T-cell (primary cell): ENCODE measurements around the gene XIST. TPM values are rescaled to one million over a fixed set of nuclear protein-coding genes. Genes with fewer than 3 reads are reported as not detected.
"Not testable (repeated sequence)": the region's sequence is repeated elsewhere in the genome, so short reads cannot be mapped to it uniquely, and the experiment has no call there.

ENCODE experiments used
- ATAC-seq, 4 experiments: fragments of 200-7000 bp in 3 of 4; fragments of 150-1000 bp in 1 of 4; cut with Tn5 transposase; replicated peaks in 1 of 4; 1 replicate in 3 of 4; 2 replicates in 1 of 4; pipeline ENCODE4 v1.10.0; 2021; ENCODE audit warnings: moderate library complexity in 3 of 4, mild to moderate bottlenecking in 2 of 4, moderate number of reproducible peaks in 1 of 4
- CTCF ChIA-PET, 2 donors: fragments of 300-600 bp; sonication (Branson Sonifier 250); formaldehyde crosslinking; loops; one replicate each; lab custom pipeline; 2022; ENCODE audit warnings: antibody characterized with exemption in 2 of 2; lab: Charles Lee
- POLR2A ChIA-PET, 2 donors: fragments of 300-600 bp; sonication (Branson Sonifier 250); formaldehyde crosslinking; loops; one replicate each; lab custom pipeline; 2022; ENCODE audit warnings: antibody characterized with exemption in 2 of 2; lab: Charles Lee
- DNase-seq, 35 experiments: peaks; one replicate each; pipeline versions ENCODE4 v3.0.0 to v3.0.0-alpha.2; 2013 to 2023
- H3K27ac ChIP-seq: one replicate; pipeline ENCODE4 v1.5.1; 2013; ENCODE audit warnings: low read length
- H3K27me3 ChIP-seq, 2 experiments: replicated peaks in 1 of 2; 1 replicate in 1 of 2; 2 replicates in 1 of 2; pipeline versions ENCODE4 v1.6.1 to v1.7.0; 2013; ENCODE audit warnings: low read length in 1 of 2, mixed read lengths in 1 of 2; ENCODE audit not compliant: control insufficient read depth in 2 of 2, insufficient read depth in 2 of 2; ENCODE audit errors: extremely low read depth in 1 of 2
- H3K36me3 ChIP-seq, 2 donors: 1 replicate in 1 of 2; 2 replicates in 1 of 2; pipeline versions ENCODE4 v1.6.1 to v1.7.0; 2013; ENCODE audit warnings: low read length in 1 of 2; ENCODE audit not compliant: control insufficient read depth in 2 of 2, insufficient read depth in 1 of 2; ENCODE audit errors: extremely low read depth in 1 of 2
- H3K4me1 ChIP-seq, 2 experiments: 1 replicate in 1 of 2; 2 replicates in 1 of 2; pipeline versions ENCODE4 v1.6.1 to v1.7.0; 2013; ENCODE audit warnings: low read length in 2 of 2, mixed read lengths in 1 of 2; ENCODE audit not compliant: insufficient read depth in 2 of 2, control insufficient read depth in 1 of 2; ENCODE audit errors: extremely low read depth in 1 of 2
- H3K4me3 ChIP-seq, 2 donors: 1 replicate in 1 of 2; 2 replicates in 1 of 2; pipeline versions ENCODE4 v1.5.1 to v1.7.0; 2013; ENCODE audit warnings: mild to moderate bottlenecking in 2 of 2, low read length in 1 of 2, moderate library complexity in 1 of 2; ENCODE audit not compliant: control insufficient read depth in 1 of 2; ENCODE audit errors: extremely low read depth in 1 of 2
- H3K9me3 ChIP-seq: 2 replicates; pipeline ENCODE4 v1.7.0; 2013
- H3K27ac Mint-ChIP-seq, 2 donors: one replicate each; pipeline ENCODE4 v1.8.0; 2020 to 2021; ENCODE audit warnings: mild to moderate bottlenecking in 2 of 2, mixed read lengths in 2 of 2
- H3K27me3 Mint-ChIP-seq, 2 donors: one replicate each; pipeline ENCODE4 v1.8.0; 2021 to 2022; ENCODE audit warnings: mixed read lengths in 2 of 2
- H3K36me3 Mint-ChIP-seq: one replicate; pipeline ENCODE4 v1.8.0; 2021; ENCODE audit warnings: mixed read lengths
- H3K4me1 Mint-ChIP-seq, 3 donors: one replicate each; pipeline ENCODE4 v1.8.0; 2020 to 2022; ENCODE audit warnings: mixed read lengths in 3 of 3, mild to moderate bottlenecking in 1 of 3
- H3K4me3 Mint-ChIP-seq, 3 donors: one replicate each; pipeline ENCODE4 v1.8.0; 2020 to 2022; ENCODE audit warnings: mild to moderate bottlenecking in 3 of 3, mixed read lengths in 3 of 3, moderate library complexity in 3 of 3
- H3K9me3 Mint-ChIP-seq, 3 donors: one replicate each; pipeline ENCODE4 v1.8.0; 2020 to 2022; ENCODE audit warnings: mixed read lengths in 3 of 3
- WGBS: methylation state at CpG from one replicate; pipeline ENCODE4 v1.1.5; 2013; ENCODE audit warnings: missing lambda C conversion rate; ENCODE audit not compliant: insufficient coverage; 5-methylcytosine and 5-hydroxymethylcytosine counted together
- total RNA-seq, 35 experiments: library from RNA in 6 of 35; stranded (reverse) in 6 of 35; fragments of 120-200 nt in 1 of 35; gene quantifications; one replicate each; pipeline versions ENCODE4 v1.2.1 to v1.2.4 and lab custom pipeline; 2013 to 2026

The XIST gene
- total RNA-seq, 5 donors from 2014 or later (not counting 1 experiment from before 2014, with no cell fraction given): 0.58 to 481 (median 1.2) TPM

DNA sequence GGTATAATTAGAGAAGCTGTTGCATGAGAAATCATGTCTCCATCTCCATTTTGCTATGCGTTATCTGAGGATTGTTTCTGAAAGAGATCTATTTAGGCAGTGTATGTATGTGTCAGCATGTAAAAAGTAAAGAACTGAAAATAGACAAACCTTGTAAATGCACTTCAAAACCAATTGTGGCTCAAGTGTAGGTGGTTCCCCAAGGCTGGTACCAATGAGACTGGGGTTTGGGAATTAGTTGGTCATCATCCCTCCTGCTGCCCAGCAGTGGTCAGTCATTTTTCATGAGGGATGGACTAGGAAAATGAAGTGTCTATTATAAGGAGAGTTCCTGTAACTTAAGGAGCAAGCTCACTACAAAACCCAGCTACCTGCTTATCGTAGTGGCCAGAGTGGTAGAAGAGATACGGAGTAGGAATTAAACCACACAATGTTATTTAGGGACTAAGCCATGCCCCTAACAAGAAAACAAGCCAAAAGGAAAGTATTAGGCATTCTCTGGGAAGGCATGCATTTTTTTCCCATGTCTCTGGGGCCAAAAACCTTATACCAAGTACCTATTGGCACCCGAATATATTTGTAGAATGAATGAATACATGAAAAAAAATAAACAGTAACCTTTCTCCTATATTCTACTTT is 30.5 kb downstream of the XIST start:
- no peak overlapping the region for H3K4me3 ChIP-seq
- H3K4me3 Mint-ChIP-seq: no peak overlapping the region
- no peak overlapping the region for H3K27ac Mint-ChIP-seq
- no peaks in the 10 kb centered on the region for H3K27me3 ChIP-seq
- H3K9me3 Mint-ChIP-seq: no peaks in the 10 kb centered on the region
- no peaks in the 10 kb centered on the region for H3K36me3 ChIP-seq
- CTCF ChIA-PET: interaction anchor here in 1 of 2 donors (0.5 to 0.6 kb wide), 2 partner anchors 139 to 352 kb away, joined by 3 read pairs; no protein-coding TSS in a partner anchor
- DNase-seq: no peak
- POLR2A ChIA-PET: no interaction called here
- no peak for ATAC-seq
- H3K9me3 ChIP-seq: no peaks in the 10 kb centered on the region
- H3K4me1 ChIP-seq: no peaks in the 10 kb centered on the region
- no peak overlapping the region for H3K27ac ChIP-seq
- H3K36me3 Mint-ChIP-seq: no peaks in the 10 kb centered on the region
- H3K4me1 Mint-ChIP-seq: no peaks in the 10 kb centered on the region
- no peaks in the 10 kb centered on the region for H3K27me3 Mint-ChIP-seq
- no CpG with 5 or more reads among the region's 4 CpGs for WGBS

DNA sequence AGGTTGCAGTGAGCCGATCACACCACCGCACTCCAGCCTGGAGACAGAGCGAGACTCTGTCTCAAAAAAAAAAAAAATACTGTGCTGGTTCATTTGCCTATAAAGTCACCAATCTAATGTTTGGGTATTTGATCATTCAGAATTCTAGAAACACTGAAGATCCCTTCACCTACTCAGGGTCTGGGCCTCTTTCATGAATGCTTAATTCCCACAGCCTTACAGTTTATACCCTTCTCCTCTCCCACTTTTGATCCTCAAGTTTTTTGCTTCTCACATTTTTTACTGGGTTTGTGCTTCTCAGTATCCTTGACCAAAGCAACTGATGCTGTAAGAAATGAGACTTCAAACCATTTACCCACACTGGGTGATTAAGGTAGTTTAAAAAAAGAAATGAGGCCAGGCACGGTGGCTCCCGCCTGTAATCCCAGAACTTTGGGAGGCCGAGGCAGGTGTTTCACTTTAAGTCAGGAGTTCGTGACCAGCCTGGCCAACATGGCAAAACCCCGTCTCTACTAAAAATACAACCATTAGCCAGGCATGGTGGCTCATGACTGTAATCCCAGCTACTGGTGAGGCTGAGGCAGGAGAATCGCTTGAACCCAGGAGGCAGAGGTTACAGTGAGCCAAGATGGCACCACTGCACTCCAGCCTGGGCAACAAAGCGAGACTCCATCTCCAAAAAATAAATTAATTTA is 32.5 kb downstream of the XIST start:
- no CpG with 5 or more reads among the region's 10 CpGs for WGBS
- H3K27ac ChIP-seq, H3K9me3 Mint-ChIP-seq, H3K4me3 Mint-ChIP-seq, H3K27me3 Mint-ChIP-seq, H3K27me3 ChIP-seq, H3K4me3 ChIP-seq, DNase-seq, H3K4me1 Mint-ChIP-seq, H3K4me1 ChIP-seq, H3K9me3 ChIP-seq, H3K36me3 ChIP-seq, H3K36me3 Mint-ChIP-seq, POLR2A ChIA-PET, H3K27ac Mint-ChIP-seq, ATAC-seq: not testable (repeated sequence)
- CTCF ChIA-PET: interaction anchor here in 1 of 2 donors (0.6 kb wide), 1 partner anchor 814 kb away, joined by 3 read pairs; no protein-coding TSS in a partner anchor

DNA sequence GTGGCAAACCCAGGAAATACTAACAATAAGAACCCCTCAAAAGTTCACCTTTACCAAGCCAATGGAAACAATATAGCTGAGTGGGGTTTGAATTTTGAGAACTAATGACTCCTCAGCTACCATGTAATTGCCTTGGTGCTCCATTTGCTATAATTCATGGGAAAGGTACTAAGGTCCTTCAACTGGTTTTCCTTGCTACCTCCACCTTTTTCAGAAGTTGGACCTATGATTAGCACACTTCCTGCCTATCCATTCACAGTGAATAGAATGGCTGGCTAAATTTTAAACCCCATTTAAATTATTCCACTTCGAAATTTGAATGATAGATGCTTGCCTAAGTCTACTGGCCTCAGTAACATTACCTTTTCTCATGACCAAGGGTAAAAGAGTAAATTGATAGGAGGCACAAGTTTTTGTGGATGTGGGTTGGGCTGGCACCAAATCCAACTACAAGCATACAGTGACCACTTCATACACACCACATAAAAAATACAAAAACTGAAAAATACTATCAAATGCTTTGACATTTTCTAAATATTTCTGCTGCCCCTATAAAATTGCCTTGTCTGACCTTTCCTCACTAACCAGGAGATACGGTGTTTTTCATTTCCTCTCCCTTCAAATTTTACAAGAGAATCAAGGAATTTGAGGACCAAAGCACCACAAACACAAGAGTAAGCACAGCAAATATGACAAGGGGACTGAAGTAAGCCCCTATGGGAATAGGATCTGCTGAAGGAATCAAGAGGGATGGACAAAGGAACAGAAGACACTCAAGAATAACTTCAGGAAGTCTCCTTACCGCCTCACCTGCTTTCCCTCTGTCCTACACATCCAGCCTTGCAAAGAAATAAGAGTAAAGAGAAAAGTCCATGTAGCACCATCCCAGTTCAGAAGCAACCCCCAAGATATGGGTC is 34.1 kb downstream of the XIST start:
- Mint-ChIP-seq H3K36me3 (no peaks in the 10 kb centered on the region), H3K27me3 (no peaks in the 10 kb centered on the region), H3K27ac (no peak overlapping the region), H3K4me1 (no peaks in the 10 kb centered on the region), H3K9me3 (no peaks in the 10 kb centered on the region), H3K4me3 (no peak overlapping the region)
- Histone ChIP-seq H3K4me1 (no peaks in the 10 kb centered on the region), H3K27ac (no peak overlapping the region), H3K9me3 (no peaks in the 10 kb centered on the region), H3K27me3 (peaks cover 0 to 2% of the 10 kb centered on the region in 2 experiments), H3K4me3 (no peak overlapping the region), H3K36me3 (no peaks in the 10 kb centered on the region)
- DNase-seq (no peak), ATAC-seq (no peak)
- ChIA-PET CTCF (interaction anchor here in 1 of 2 donors (0.5 to 0.6 kb wide), 2 partner anchors 92 to 1206 kb away, joined by 3 to 7 read pairs; no protein-coding TSS in a partner anchor), POLR2A (interaction anchor here in 1 of 2 donors (0.6 kb wide), 1 partner anchor 189 kb away, joined by 3 read pairs; no protein-coding TSS in a partner anchor)
- WGBS: no CpG with 5 or more reads among the region's 3 CpGs

DNA sequence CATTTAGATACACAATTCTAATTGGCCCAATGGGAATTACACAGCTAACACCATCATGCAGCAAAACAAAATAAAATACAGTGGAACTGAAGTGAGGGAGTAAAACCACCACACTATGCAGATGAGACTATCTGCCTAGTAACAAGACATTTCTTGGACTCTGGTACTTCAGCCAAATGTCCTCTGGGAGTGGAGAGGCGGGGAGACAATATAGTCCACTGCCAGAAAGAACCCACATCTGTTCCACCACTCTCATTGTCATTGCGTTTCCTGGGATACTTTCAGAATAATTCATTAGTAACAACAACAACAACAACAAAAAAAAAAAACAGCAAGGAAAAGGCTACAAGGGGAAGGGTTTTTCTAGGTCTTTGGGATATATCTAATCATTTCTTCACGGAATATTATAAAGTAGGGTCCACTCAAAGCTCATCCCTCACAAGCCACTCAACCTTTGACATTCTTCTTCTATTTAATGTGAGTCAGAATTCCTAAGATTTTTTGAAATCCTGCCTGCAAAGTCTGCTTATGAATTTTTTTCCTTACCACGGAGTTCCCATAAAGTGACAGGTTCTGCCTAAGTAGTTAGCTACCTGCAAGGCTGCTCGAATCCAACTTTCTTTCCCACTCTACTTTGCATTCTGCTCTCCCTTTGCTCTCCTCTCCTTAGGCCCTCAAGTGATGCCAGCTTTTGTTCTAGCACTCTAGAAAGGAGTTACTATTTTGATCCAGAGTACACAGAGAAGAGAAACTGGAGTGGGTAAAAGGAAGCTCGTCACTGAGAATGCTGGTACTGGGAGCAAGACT is 34.9 kb downstream of the XIST start:
- POLR2A ChIA-PET: no interaction called here
- H3K4me3 ChIP-seq: no peak overlapping the region
- H3K9me3 ChIP-seq: no peaks in the 10 kb centered on the region
- DNase-seq: no peak
- H3K4me1 Mint-ChIP-seq: no peaks in the 10 kb centered on the region
- no peaks in the 10 kb centered on the region for H3K9me3 Mint-ChIP-seq
- H3K36me3 ChIP-seq: no peaks in the 10 kb centered on the region
- no peaks in the 10 kb centered on the region for H3K36me3 Mint-ChIP-seq
- no peak overlapping the region for H3K4me3 Mint-ChIP-seq
- CTCF ChIA-PET: interaction anchor here in 1 of 2 donors (0.5 kb wide), 1 partner anchor 93 kb away, joined by 7 read pairs; no protein-coding TSS in a partner anchor
- WGBS: 80% methylated on average over 1 of the region's 6 CpGs
- no peak for ATAC-seq
- no peak overlapping the region for H3K27ac ChIP-seq
- H3K27ac Mint-ChIP-seq: no peak overlapping the region
- peaks cover 0 to 2% of the 10 kb centered on the region in 2 experiments for H3K27me3 ChIP-seq
- no peaks in the 10 kb centered on the region for H3K27me3 Mint-ChIP-seq
- no peaks in the 10 kb centered on the region for H3K4me1 ChIP-seq

DNA sequence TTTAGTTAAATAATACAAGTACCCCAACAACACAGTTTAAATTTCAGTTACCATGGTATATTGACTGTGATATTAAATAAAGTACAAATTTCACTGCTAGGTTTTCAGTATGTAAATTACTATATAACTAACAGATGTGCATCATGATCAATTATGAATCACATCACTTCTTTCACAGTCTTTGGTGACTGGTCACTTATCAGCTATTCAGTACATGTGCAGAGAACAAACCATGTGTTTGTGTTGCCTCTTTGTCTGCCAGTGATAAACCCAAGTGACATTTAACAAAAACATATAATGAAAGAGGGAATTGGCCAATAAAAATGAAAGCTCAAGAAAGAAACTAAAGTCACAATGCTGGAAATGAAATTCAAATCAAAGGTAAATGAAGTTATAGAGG is 40.3 kb downstream of the XIST start:
- Histone ChIP-seq H3K4me1 (no peaks in the 10 kb centered on the region), H3K4me3 (no peak overlapping the region), H3K36me3 (no peaks in the 10 kb centered on the region), H3K27ac (no peak overlapping the region), H3K27me3 (peaks cover 0 to 2% of the 10 kb centered on the region in 2 experiments), H3K9me3 (no peaks in the 10 kb centered on the region)
- no peak for ATAC-seq
- ChIA-PET CTCF (no interaction called here), POLR2A (no interaction called here)
- no peaks in the 10 kb centered on the region for H3K9me3 Mint-ChIP-seq
- no peaks in the 10 kb centered on the region for H3K36me3 Mint-ChIP-seq
- no peak overlapping the region for H3K27ac Mint-ChIP-seq
- no peaks in the 10 kb centered on the region for H3K27me3 Mint-ChIP-seq
- no peak overlapping the region for H3K4me3 Mint-ChIP-seq
- no peak for DNase-seq
- H3K4me1 Mint-ChIP-seq: no peaks in the 10 kb centered on the region
